Effector memory CD8-positive, alpha-beta T cell (primary cell): ENCODE measurements around the gene TCP11L1.
"Not testable (repeated sequence)": the region's sequence is repeated elsewhere in the genome, so short reads cannot be mapped to it uniquely, and the experiment has no call there.

Experiments
- ATAC-seq: fragments of 150-1000 bp; cut with Tn5 transposase; replicated peaks from 2 replicates; pipeline ENCODE4 v1.10.0; 2021; ENCODE audit warnings: mild to moderate bottlenecking, moderate library complexity
- DNase-seq, 3 experiments: peaks; one replicate each; pipeline ENCODE4 v3.0.0; 2021
- H3K27ac Mint-ChIP-seq, 2 donors: one replicate each; pipeline ENCODE4 v1.8.0; 2022; ENCODE audit warnings: mild to moderate bottlenecking in 2 of 2, mixed read lengths in 2 of 2, moderate library complexity in 2 of 2
- H3K27me3 Mint-ChIP-seq, 2 donors: one replicate each; pipeline ENCODE4 v1.8.0; 2022; ENCODE audit warnings: mixed read lengths in 2 of 2
- H3K36me3 Mint-ChIP-seq: one replicate; pipeline ENCODE4 v1.8.0; 2022; ENCODE audit warnings: mild to moderate bottlenecking, moderate library complexity, mixed read lengths; ENCODE audit not compliant: insufficient read depth
- H3K4me1 Mint-ChIP-seq, 2 donors: one replicate each; pipeline ENCODE4 v1.8.0; 2022; ENCODE audit warnings: low read depth in 2 of 2, mixed read lengths in 2 of 2
- H3K4me3 Mint-ChIP-seq, 2 donors: one replicate each; pipeline ENCODE4 v1.8.0; 2022; ENCODE audit warnings: mild to moderate bottlenecking in 2 of 2, mixed read lengths in 2 of 2, moderate library complexity in 2 of 2
- H3K9me3 Mint-ChIP-seq, 2 donors: one replicate each; pipeline ENCODE4 v1.8.0; 2022; ENCODE audit warnings: mixed read lengths in 2 of 2

Gene TCP11L1

DNA sequence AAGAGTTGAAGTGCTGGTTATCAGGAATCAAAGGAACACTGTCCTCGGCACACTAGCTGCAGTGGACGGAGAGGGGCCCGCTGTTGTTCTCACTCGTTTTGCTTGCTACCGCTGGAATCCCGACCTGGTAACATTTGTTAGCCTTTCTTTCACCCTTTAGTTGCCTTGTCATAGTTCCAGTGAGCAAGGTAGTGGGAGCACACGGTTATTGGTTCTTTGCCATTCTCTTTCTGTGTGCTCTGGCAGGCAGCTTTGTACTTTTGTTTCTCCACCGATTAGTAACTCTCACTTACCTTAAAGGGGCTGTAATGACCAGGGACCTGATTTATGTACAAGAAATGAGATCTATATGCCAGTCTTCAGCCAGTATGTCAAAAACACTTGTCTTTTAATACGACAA, 21.9 kb upstream of the TCP11L1 start:
- DNase-seq, result no peak
- peaks cover 4 to 6% of the 10 kb centered on the region in 2 donors for H3K4me1 Mint-ChIP-seq
- ATAC-seq, result no peak
- no peak overlapping the region for H3K4me3 Mint-ChIP-seq
- H3K9me3 Mint-ChIP-seq, result no peaks in the 10 kb centered on the region
- H3K36me3 Mint-ChIP-seq, result peaks cover 8% of the 10 kb centered on the region
- H3K27me3 Mint-ChIP-seq, result peaks cover 36 to 50% of the 10 kb centered on the region in 2 donors
- no peak overlapping the region for H3K27ac Mint-ChIP-seq

DNA sequence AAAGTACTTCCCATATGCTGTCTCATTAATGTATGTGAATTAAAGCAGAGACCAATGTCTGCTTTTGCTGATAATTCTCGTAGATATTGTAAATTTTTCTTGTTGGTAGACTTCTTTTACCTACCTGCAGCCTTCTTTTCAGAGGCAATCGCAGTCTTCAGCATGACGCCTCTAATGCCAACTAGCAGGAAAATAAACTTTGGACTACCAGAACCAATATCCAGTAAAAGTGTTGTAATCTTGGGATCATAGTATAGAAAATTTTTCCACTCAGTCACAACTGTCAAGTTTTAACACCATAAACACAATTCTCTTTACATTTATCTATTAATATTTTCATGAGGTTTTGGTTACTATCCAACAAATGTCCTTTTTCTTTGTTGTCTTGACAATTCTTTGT, 21.4 kb upstream of the TCP11L1 start:
- H3K4me1 Mint-ChIP-seq, result peaks cover 4 to 6% of the 10 kb centered on the region in 2 donors
- peaks cover 36 to 50% of the 10 kb centered on the region in 2 donors for H3K27me3 Mint-ChIP-seq
- H3K9me3 Mint-ChIP-seq, result no peaks in the 10 kb centered on the region
- H3K27ac Mint-ChIP-seq, result no peak overlapping the region
- ATAC-seq (no peak), DNase-seq (no peak)
- no peak overlapping the region for H3K4me3 Mint-ChIP-seq
- H3K36me3 Mint-ChIP-seq, result peaks cover 8% of the 10 kb centered on the region

DNA sequence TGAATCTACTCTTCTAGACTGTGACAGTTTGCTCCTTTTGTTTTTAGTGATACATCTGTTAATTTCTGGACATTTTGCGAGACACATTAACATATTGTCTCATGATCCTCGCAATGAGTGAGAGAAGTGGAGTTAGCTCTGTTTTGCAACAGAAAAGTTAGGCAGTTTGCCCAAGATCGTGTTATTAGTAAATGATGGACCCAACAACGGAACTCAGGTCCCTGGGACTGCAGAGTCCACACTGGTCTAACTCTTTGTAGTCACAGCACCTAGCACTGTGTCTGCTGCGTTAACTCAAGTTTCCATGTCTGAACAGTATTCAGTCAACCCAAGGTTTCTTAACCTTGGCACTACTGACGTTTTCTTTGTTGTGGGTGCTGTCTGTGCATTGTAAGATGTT, 20.5 kb upstream of the TCP11L1 start:
- H3K36me3 Mint-ChIP-seq, result peaks cover 8% of the 10 kb centered on the region
- H3K4me3 Mint-ChIP-seq, result no peak overlapping the region
- no peaks in the 10 kb centered on the region for H3K9me3 Mint-ChIP-seq
- H3K4me1 Mint-ChIP-seq, result peaks cover 4 to 6% of the 10 kb centered on the region in 2 donors
- DNase-seq (no peak), ATAC-seq (no peak)
- no peak overlapping the region for H3K27ac Mint-ChIP-seq
- H3K27me3 Mint-ChIP-seq, result peaks cover 36 to 50% of the 10 kb centered on the region in 2 donors

DNA sequence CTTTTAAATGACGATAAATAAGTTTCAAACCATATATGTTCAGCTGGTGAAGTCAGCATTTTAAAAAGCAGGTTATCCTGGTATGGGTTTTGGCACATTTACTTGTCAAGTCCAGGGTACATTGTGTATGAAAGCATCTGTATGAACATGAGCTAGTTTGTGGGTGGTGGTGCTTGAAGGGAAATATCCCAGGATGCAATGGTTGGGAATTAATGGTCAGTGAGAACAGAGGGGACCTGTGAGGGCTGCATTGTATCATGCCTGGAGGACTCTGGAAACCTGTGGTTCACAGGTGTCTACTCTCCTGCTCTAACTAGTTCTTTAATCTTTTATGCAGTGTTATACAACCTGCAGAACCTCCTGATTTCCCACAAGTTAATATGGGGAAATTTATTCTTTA, 17.9 kb upstream of the TCP11L1 start:
- Mint-ChIP-seq H3K36me3 (no peaks in the 10 kb centered on the region), H3K27me3 (peaks cover 45 to 60% of the 10 kb centered on the region in 2 donors), H3K4me1 (peaks cover 0 to under 1% of the 10 kb centered on the region in 2 donors), H3K4me3 (no peak overlapping the region), H3K9me3 (no peaks in the 10 kb centered on the region), H3K27ac (no peak overlapping the region)
- DNase-seq (no peak), ATAC-seq (no peak)

DNA sequence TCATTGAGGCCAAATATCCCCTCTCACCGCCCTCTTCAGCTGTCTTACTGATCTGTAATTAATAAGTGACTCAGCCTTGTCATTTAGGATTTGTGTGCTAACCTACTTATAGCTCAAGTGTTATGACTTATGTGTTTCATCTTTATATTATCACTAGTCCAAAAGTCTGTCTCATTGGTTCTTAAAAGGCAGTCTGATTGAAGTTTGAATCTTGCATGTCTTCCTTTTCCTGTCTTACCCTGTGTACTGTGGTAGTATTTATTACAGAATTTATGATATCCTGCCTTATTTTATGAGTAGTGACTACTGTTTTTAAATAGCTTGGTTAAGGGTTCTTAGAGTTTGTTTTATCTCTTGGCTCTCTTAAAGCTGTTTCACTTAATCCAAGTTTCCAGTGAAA, 17.4 kb upstream of the TCP11L1 start:
- H3K27ac Mint-ChIP-seq, result no peak overlapping the region
- H3K27me3 Mint-ChIP-seq, result peaks cover 43 to 60% of the 10 kb centered on the region in 2 donors
- no peak for ATAC-seq
- no peaks in the 10 kb centered on the region for H3K9me3 Mint-ChIP-seq
- H3K4me3 Mint-ChIP-seq, result no peak overlapping the region
- no peaks in the 10 kb centered on the region for H3K36me3 Mint-ChIP-seq
- no peaks in the 10 kb centered on the region for H3K4me1 Mint-ChIP-seq
- no peak for DNase-seq

DNA sequence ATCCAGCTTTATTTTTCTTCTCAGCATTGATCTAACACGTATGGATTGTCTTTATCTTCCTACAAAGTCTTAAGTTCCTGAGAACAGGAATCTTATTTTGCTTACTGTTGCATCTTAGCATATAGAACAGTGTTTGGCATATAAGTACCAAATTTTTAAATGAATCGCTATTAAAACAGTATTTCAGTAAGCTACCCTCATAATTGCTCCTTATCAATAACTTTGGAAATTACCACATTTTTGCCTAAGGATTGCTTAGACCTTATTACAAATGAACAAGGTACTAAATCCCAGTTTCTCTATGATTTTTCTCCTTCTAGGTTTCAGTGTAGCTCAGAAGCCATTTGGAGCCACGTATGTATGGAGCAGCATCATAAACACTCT, 14.0 kb upstream of the TCP11L1 start:
- H3K27me3 Mint-ChIP-seq, result peaks cover 16 to 29% of the 10 kb centered on the region in 2 donors
- DNase-seq, result no peak
- H3K4me3 Mint-ChIP-seq, result no peak overlapping the region
- no peaks in the 10 kb centered on the region for H3K9me3 Mint-ChIP-seq
- no peaks in the 10 kb centered on the region for H3K4me1 Mint-ChIP-seq
- no peaks in the 10 kb centered on the region for H3K36me3 Mint-ChIP-seq
- no peak for ATAC-seq
- no peak overlapping the region for H3K27ac Mint-ChIP-seq

DNA sequence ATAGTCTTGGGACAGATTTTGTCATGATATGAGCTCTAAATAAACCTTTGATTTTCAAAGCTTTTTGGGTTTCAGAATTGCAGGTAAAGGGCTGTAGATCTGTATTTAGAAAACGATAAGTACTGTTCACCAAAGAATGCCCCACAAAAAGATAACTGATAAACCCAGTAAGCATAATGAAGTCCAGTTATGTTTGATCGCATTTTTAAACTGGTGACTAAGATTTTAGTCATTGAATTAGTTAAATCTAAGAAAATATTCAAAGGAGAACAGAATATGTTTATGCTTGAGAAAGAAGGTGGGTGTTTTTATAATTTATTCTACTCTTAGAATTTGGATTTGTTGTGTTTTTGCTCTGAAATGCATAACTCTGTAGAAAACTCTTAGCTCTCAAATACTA, 12.1 kb upstream of the TCP11L1 start:
- H3K4me3 Mint-ChIP-seq, result no peak overlapping the region
- H3K36me3 Mint-ChIP-seq, result no peaks in the 10 kb centered on the region
- no peaks in the 10 kb centered on the region for H3K4me1 Mint-ChIP-seq
- DNase-seq (no peak), ATAC-seq (no peak)
- no peaks in the 10 kb centered on the region for H3K9me3 Mint-ChIP-seq
- no peak overlapping the region for H3K27ac Mint-ChIP-seq
- peaks cover 20 to 33% of the 10 kb centered on the region in 2 donors for H3K27me3 Mint-ChIP-seq

DNA sequence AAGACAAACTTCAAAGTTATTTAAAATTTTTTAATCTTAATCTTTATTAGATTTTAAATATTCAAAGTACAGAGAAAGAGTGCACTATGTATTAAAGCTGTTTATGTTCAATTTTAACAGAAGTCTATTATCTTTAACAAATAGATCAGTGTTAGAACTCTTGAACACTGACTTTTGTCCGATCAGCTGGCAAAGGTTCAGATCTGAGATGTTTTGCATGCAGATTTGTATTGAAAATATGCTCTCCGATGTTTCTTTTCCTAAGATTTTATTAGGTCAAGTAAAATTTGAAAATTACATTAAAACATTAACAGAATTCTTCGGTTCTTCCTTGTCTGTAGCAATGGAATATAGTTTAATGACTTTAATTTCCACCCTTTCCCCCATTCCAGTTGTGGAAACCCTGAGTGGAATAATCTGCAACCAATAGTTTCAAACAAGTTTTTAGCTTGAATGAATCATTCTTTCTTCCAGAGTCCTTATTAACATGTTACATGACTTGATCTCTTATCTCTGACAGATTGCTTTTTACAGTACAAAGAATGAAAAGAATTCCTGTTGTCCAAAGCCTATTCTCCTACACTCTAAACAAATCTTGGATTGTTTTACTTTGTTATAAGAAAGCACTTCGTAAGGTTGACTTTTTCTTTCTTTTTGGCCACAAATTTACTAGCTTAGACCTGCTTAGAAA, 11.4 kb upstream of the TCP11L1 start:
- DNase-seq (no peak), ATAC-seq (no peak)
- Mint-ChIP-seq H3K36me3 (no peaks in the 10 kb centered on the region), H3K27me3 (peaks cover 26 to 40% of the 10 kb centered on the region in 2 donors), H3K4me1 (no peaks in the 10 kb centered on the region), H3K9me3 (no peaks in the 10 kb centered on the region), H3K27ac (no peak overlapping the region), H3K4me3 (no peak overlapping the region)

DNA sequence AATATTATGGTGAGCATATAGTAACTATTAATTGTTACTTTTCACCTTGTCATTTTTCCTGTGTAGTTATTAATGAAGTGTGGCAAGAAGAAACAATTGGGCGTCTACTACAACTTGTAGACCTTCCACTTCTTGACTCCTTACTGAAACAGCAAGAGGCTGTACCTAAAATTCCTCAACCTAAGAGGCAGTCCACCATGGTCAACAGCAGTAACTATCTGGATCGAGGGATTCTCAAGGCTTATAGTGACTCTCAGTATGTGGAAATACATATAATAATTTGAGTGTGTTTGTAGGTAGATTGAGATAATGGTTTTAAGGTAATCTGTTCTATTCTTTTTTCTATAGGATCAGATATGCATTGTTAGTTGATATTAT, 10.8 kb upstream of the TCP11L1 start:
- no peaks in the 10 kb centered on the region for H3K36me3 Mint-ChIP-seq
- ATAC-seq (no peak), DNase-seq (no peak)
- no peaks in the 10 kb centered on the region for H3K9me3 Mint-ChIP-seq
- H3K4me1 Mint-ChIP-seq, result no peaks in the 10 kb centered on the region
- H3K27me3 Mint-ChIP-seq, result peaks cover 29 to 42% of the 10 kb centered on the region in 2 donors
- H3K4me3 Mint-ChIP-seq, result no peak overlapping the region
- H3K27ac Mint-ChIP-seq, result no peak overlapping the region

DNA sequence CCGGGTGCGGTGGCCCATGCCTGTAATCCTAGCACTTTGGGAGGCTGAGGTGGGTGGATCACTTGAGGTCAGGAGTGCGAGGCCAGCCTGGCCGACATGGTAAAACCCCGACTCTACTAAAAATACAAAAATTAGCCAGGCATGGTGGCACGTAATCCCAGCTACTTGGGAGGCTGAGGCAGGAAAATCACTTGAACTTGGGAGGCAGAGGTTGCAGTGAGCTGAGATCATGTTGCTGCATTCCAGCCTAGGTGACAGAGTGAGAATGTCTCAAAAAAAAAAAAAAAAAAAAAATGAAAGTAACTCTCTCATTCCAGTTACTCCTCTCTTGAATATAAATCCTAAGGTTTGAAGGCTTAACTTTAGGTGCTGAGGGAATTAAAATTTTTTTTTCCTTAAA, 10.2 kb upstream of the TCP11L1 start:
- not testable (repeated sequence) for H3K9me3 Mint-ChIP-seq, H3K27ac Mint-ChIP-seq, H3K4me1 Mint-ChIP-seq, H3K36me3 Mint-ChIP-seq, DNase-seq, ATAC-seq, H3K4me3 Mint-ChIP-seq
- peaks cover 36 to 46% of the 10 kb centered on the region in 2 donors for H3K27me3 Mint-ChIP-seq

DNA sequence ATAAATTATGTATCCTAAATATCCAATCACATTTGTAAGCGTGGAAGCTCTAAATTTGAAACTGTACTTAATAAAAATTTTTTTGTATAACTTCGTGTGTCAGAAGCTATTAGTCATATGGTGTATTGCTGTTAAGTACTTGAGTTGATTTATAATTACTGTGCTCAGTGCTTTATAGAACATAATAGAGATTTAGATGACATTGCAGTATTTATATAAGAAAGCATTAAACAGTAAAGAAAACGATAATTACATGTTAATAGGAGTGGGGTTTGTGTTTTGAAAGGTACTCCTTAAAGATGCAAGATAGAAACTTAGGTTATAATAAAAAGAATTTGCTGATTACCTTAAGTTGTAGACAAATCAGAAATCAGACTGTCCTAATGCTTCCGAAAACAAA, 5.9 kb upstream of the TCP11L1 start:
- ATAC-seq, result no peak

DNA sequence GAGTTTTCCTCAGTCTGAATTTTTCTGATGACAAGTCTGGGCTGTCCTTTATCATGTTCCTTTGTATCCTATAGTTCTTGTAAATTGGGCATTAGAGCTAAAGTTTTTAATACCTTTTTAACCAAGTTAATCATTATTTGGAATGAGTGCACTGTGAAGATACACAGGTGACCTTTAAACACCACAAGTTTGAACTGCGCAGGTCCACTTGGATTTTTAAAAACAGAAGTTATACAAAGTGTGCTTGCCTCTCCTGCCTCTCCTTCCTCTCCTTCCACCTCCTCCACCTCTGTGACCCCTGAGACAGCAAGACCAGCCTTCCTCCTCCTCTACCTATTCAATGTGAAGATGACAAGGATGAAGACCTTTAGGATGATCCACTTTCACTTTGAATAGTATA, 4.4 kb upstream of the TCP11L1 start:
- DNase-seq (no peak), ATAC-seq (no peak)
- no peak overlapping the region for H3K27ac Mint-ChIP-seq
- no peak overlapping the region for H3K4me3 Mint-ChIP-seq
- peaks cover 0 to 2% of the 10 kb centered on the region in 2 donors for H3K4me1 Mint-ChIP-seq
- H3K9me3 Mint-ChIP-seq, result no peaks in the 10 kb centered on the region
- H3K27me3 Mint-ChIP-seq, result peaks cover 27 to 38% of the 10 kb centered on the region in 2 donors
- peaks cover 5% of the 10 kb centered on the region for H3K36me3 Mint-ChIP-seq

More for the DNA sequence above, 5.9 kb upstream of the TCP11L1 start:
- no peaks in the 10 kb centered on the region for H3K9me3 Mint-ChIP-seq
- H3K27ac Mint-ChIP-seq, result no peak overlapping the region
- H3K4me3 Mint-ChIP-seq, result no peak overlapping the region
- H3K27me3 Mint-ChIP-seq, result peaks cover 27 to 38% of the 10 kb centered on the region in 2 donors
- no peaks in the 10 kb centered on the region for H3K36me3 Mint-ChIP-seq
- no peak for DNase-seq
- no peaks in the 10 kb centered on the region for H3K4me1 Mint-ChIP-seq

DNA sequence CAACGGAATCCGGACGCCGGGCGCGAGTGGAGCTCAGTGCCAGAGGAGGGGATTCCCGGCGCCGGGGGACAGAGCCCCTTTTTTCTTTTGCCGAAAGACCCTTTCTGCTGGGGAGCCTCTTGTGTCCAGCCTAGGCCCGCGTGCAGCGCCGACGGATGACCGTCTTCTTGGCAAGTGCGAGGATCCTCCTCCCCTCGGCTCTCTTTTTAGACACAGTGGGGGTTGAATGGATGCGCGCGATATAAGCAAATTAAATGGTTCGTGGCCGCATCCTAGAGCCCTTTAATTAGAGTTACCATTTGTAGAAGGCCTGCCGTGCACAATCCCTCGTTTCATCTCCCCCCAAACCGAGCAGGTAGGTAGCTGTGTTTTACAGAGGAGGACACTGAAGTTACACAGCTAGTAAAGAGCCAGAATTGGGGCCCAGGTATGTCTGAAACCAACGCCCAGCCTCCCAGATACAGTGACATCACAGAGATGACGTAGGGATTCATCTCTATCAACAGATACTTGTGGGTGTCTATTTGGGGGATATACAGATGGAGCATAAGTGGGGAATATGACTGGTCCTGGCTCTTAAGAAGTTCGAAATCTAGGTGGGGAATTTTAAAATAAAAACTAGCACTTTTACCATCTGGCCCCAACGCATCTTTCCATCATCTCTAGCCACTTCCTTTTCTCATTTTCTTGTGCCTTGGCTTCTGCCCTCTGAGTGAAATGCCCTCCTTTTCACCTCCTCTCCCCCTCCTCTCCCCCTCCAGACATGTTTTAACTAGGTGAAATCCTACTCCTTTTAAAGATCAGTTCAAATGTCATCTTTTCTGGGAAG, 875 bp downstream of the TCP11L1 start:
- Mint-ChIP-seq H3K27ac (peak overlapping the region; percentile 90 to 94), H3K9me3 (no peaks in the 10 kb centered on the region), H3K36me3 (peaks cover 11% of the 10 kb centered on the region), H3K4me1 (peaks cover 11 to 12% of the 10 kb centered on the region in 2 donors), H3K4me3 (peak overlapping the region; percentile 95 to 96), H3K27me3 (peaks cover 0 to 4% of the 10 kb centered on the region in 2 donors)
- ATAC-seq, result peak; percentile 42
- peak; percentile 27 to 38 (median 33) for DNase-seq
